Stomach (tissue), 4 donors: ENCODE results near the gene PLPP3.

Experiments
- CTCF ChIP-seq, 7 experiments: fragments of 450-650 bp in 4 of 7; fragments of 200-600 bp in 3 of 7; sonication (generic) in 3 of 7; IDR thresholded peaks; one replicate each; pipeline ENCODE4 v1.5.1; 2016 to 2019; ENCODE audit warnings: antibody characterized with exemption in 7 of 7, control low read depth in 2 of 7, mild to moderate bottlenecking in 1 of 7
- POLR2A ChIP-seq, 4 donors: fragments of 450-650 bp; IDR thresholded peaks; one replicate each; pipeline ENCODE4 v1.6.1; 2016; ENCODE audit warnings: antibody characterized with exemption in 4 of 4, control low read depth in 2 of 4, mild to moderate bottlenecking in 1 of 4, moderate library complexity in 1 of 4

DNA sequence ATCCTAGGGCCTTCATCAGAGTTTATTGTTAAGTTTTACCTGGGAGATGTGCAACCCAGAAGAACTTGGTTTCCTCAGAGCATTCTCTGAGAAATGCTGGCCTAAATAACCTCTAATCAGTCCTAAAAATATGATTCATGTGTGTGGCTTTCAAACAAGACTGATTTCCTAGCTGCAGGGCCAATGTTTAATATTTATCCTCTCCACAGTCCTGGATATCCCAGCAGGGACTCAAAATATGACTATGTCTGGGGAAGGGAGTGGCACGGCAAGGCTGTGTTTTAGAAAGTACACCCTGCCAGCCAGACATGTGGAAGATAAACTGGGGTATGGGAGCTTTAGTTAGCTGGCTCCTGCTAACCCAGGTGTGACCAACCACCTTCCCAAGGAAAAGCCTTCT is 26.3 kb downstream of the PLPP3 start:
- TF ChIP-seq POLR2A (IDR thresholded peaks at IDR 0.05) (no peak), CTCF (IDR thresholded peaks at IDR 0.05) (no peak)
